ENCODE results near the gene FLYWCH2.

The FLYWCH2 gene

GRCh38 chr16:2882650-2883457, at the start of gene FLYWCH2:
Gene FLYWCH2, plus strand, starts transcription at chr16:2883215. Its CDS starts 13,235 bp downstream, at chr16:2896450.
- peak; percentile 100 for DNase-seq

GRCh38 chr16:2833776-2834175, 49.2 kb upstream of the FLYWCH2 start:
- DNase-seq = no peak

- DNase-seq = no peak
Measured at GRCh38 chr16:2834968-2835367, 48.0 kb upstream of the FLYWCH2 start.

- no peak for DNase-seq
Measured at GRCh38 chr16:2835638-2836493, 47.1 kb upstream of the FLYWCH2 start.

GRCh38 chr16:2836646-2837508, 46.1 kb upstream of the FLYWCH2 start:
- no peak for DNase-seq

GRCh38 chr16:2838928-2839327, 44.1 kb upstream of the FLYWCH2 start:
- peak; percentile 78 for DNase-seq

GRCh38 chr16:2839650-2840450, 43.2 kb upstream of the FLYWCH2 start:
- DNase-seq = no peak

GRCh38 chr16:2840914-2841313, 42.1 kb upstream of the FLYWCH2 start:
- DNase-seq = no peak

- no peak for DNase-seq
Measured at GRCh38 chr16:2841606-2842339, 41.2 kb upstream of the FLYWCH2 start.

GRCh38 chr16:2842340-2843000, 40.5 kb upstream of the FLYWCH2 start:
- DNase-seq = peak; percentile 54

GRCh38 chr16:2843526-2843925, 39.5 kb upstream of the FLYWCH2 start:
- DNase-seq = no peak

- no peak for DNase-seq
Measured at GRCh38 chr16:2845116-2845515, 37.9 kb upstream of the FLYWCH2 start.

GRCh38 chr16:2846511-2847310, 36.3 kb upstream of the FLYWCH2 start:
- no peak for DNase-seq

- DNase-seq = no peak
Measured at GRCh38 chr16:2848933-2849725, 33.9 kb upstream of the FLYWCH2 start.

GRCh38 chr16:2852003-2852730, 30.8 kb upstream of the FLYWCH2 start:
- DNase-seq = no peak

GRCh38 chr16:2852731-2853507, 30.1 kb upstream of the FLYWCH2 start:
- no peak for DNase-seq

- no peak for DNase-seq
Measured at GRCh38 chr16:2853531-2854073, 29.4 kb upstream of the FLYWCH2 start.

All from retina (tissue), 1 donor.